IMR-90 (cell line): ENCODE results near the gene KCTD13. TPM values are rescaled to one million over a fixed set of nuclear protein-coding genes. Genes with fewer than 3 reads are reported as not detected.

ENCODE experiments used
- ATAC-seq: fragments of 200-7000 bp; cut with Tn5 transposase; 2 replicates; pipeline ENCODE4 v1.9.1; 2020; ENCODE audit warnings: low read depth, mild to moderate bottlenecking, moderate library complexity
- BruUV-seq: library from RNA; stranded (reverse); fragments of 400-500 nt; replicated peaks from 2 replicates; lab custom pipeline; 2021; lab: Mats Ljungman, UMichigan
- CTCF ChIA-PET: fragments of 300-600 bp; formaldehyde crosslinking; extraction: SDS; loops from one replicate; lab custom pipeline; 2021; ENCODE audit warnings: antibody characterized with exemption; lab: Yijun Ruan, JAX
- POLR2A ChIA-PET: fragments of 300-600 bp; sonication (Branson Sonifier 250); formaldehyde crosslinking; loops from one replicate; lab custom pipeline; 2022; ENCODE audit warnings: antibody characterized with exemption; ENCODE audit not compliant: unreplicated experiment; lab: Charles Lee
- DNase-seq: peaks from one replicate; pipeline ENCODE4 v3.0.0; 2013
- H2AFZ ChIP-seq: replicated peaks from 2 replicates; pipeline ENCODE3; 2013; ENCODE audit warnings: low read length, mild to moderate bottlenecking; ENCODE audit not compliant: poor library complexity
- H2AK5ac ChIP-seq: 2 replicates; pipeline ENCODE4 v1.6.1; 2013; ENCODE audit warnings: low read depth, low read length, inconsistent platforms
- H2AK9ac ChIP-seq: replicated peaks from 2 replicates; pipeline ENCODE3; 2013; ENCODE audit warnings: mild to moderate bottlenecking, low read depth, low read length, moderate library complexity; ENCODE audit not compliant: poor library complexity
- H2BK120ac ChIP-seq: 2 replicates; pipeline ENCODE4 v1.6.1; 2013; ENCODE audit warnings: low read depth, low read length, inconsistent platforms
- H2BK15ac ChIP-seq: 3 replicates; pipeline ENCODE4 v1.6.1; 2013; ENCODE audit warnings: low read depth, low read length, inconsistent platforms
- H2BK20ac ChIP-seq: 2 replicates; pipeline ENCODE4 v1.6.1; 2013; ENCODE audit warnings: low read depth, mild to moderate bottlenecking, inconsistent platforms, low read length, moderate library complexity
- H2BK5ac ChIP-seq: 2 replicates; pipeline ENCODE4 v1.6.1; 2013; ENCODE audit warnings: mild to moderate bottlenecking, low read depth, low read length, inconsistent platforms; ENCODE audit not compliant: poor library complexity, severe bottlenecking
- H3K14ac ChIP-seq: replicated peaks from 2 replicates; pipeline ENCODE4 v1.6.1; 2013; ENCODE audit warnings: low read depth, low read length, inconsistent platforms
- H3K18ac ChIP-seq: 2 replicates; pipeline ENCODE4 v1.6.1; 2013; ENCODE audit warnings: low read depth, low read length, control low read depth
- H3K23ac ChIP-seq: 2 replicates; pipeline ENCODE4 v1.6.1; 2013; ENCODE audit warnings: low read depth, low read length, inconsistent platforms
- H3K27ac ChIP-seq: 2 replicates; pipeline ENCODE4 v1.5.1; 2013; ENCODE audit warnings: mild to moderate bottlenecking, control low read depth, low read length; ENCODE audit not compliant: insufficient read depth
- H3K27me3 ChIP-seq: 2 replicates; pipeline ENCODE4 v1.6.1; 2013; ENCODE audit warnings: low read length; ENCODE audit not compliant: control insufficient read depth, insufficient read depth
- H3K36me3 ChIP-seq: 2 replicates; pipeline ENCODE4 v1.6.1; 2013; ENCODE audit warnings: low read length, mixed read lengths; ENCODE audit not compliant: control insufficient read depth, insufficient read depth
- H3K4ac ChIP-seq: 2 replicates; pipeline ENCODE4 v1.6.1; 2013; ENCODE audit warnings: low read depth, low read length, inconsistent platforms
- H3K4me1 ChIP-seq: 2 replicates; pipeline ENCODE4 v1.6.1; 2013; ENCODE audit warnings: low read length, mixed read lengths; ENCODE audit not compliant: control insufficient read depth, insufficient read depth
- H3K4me2 ChIP-seq: 2 replicates; pipeline ENCODE4 v1.6.1; 2013; ENCODE audit warnings: low read depth, mild to moderate bottlenecking, control low read depth, low read length, moderate library complexity
- H3K4me3 ChIP-seq: 2 replicates; pipeline ENCODE4 v1.5.1; 2013; ENCODE audit warnings: low read depth, mild to moderate bottlenecking, control low read depth, low read length, moderate library complexity; ENCODE audit not compliant: insufficient read depth
- H3K56ac ChIP-seq: 2 replicates; pipeline ENCODE4 v1.6.1; 2013; ENCODE audit warnings: low read length, inconsistent platforms; ENCODE audit not compliant: insufficient read depth; ENCODE audit errors: extremely low read depth
- H3K79me1 ChIP-seq, 2 experiments: 2 replicates each; pipeline ENCODE4 v1.6.1; 2013; ENCODE audit warnings: low read length in 2 of 2, inconsistent platforms in 1 of 2, low read depth in 1 of 2
- H3K9ac ChIP-seq: 2 replicates; pipeline ENCODE4 v1.6.1; 2013; ENCODE audit warnings: low read depth, low read length, control low read depth
- H3K9me1 ChIP-seq: 2 replicates; pipeline ENCODE4 v1.6.1; 2013; ENCODE audit warnings: low read length, inconsistent platforms; ENCODE audit not compliant: insufficient read depth
- H3K9me3 ChIP-seq: 2 replicates; pipeline ENCODE4 v1.6.1; 2013; ENCODE audit warnings: low read length; ENCODE audit not compliant: control insufficient read depth, insufficient read depth
- H4K20me1 ChIP-seq: 2 replicates; pipeline ENCODE4 v1.6.1; 2013; ENCODE audit warnings: low read length, inconsistent platforms; ENCODE audit not compliant: insufficient read depth
- H4K5ac ChIP-seq: 2 replicates; pipeline ENCODE4 v1.6.1; 2013; ENCODE audit warnings: mild to moderate bottlenecking, low read depth, low read length, control low read depth
- H4K8ac ChIP-seq, 2 experiments: 2 replicates each; pipeline ENCODE4 v1.6.1; 2013; ENCODE audit warnings: low read depth in 2 of 2, low read length in 2 of 2, control low read depth in 1 of 2, inconsistent platforms in 1 of 2
- H4K91ac ChIP-seq: 2 replicates; pipeline ENCODE4 v1.6.1; 2013; ENCODE audit warnings: low read depth, low read length, inconsistent platforms; ENCODE audit not compliant: insufficient read depth
- FOS ChIP-seq: fragments of 150-350 bp; IDR thresholded peaks from 2 replicates; pipeline ENCODE4 v1.6.1; 2016; ENCODE audit warnings: low read depth, low read length
- POLR2A ChIP-seq: IDR thresholded peaks from 2 replicates; pipeline ENCODE4 v1.6.1; 2012; ENCODE audit warnings: mild to moderate bottlenecking, low read depth, low read length
- SMC3 ChIP-seq: fragments of 150-350 bp; IDR thresholded peaks from 2 replicates; pipeline ENCODE4 v1.6.1; 2016; ENCODE audit warnings: low read depth, mild to moderate bottlenecking, antibody characterized with exemption, low read length, moderate library complexity
- WGBS, 2 experiments: methylation state at CpG; one replicate each; pipeline versions ENCODE4 v1.1.5 to v1.1.7; 2013; ENCODE audit warnings: missing lambda C conversion rate in 2 of 2; ENCODE audit not compliant: insufficient read length in 1 of 2; ENCODE audit errors: extremely low coverage in 2 of 2; 5-methylcytosine and 5-hydroxymethylcytosine counted together
- dilution Hi-C: fragments of 300-500 bp; cut with HindIII; formaldehyde crosslinking; loops from one replicate; pipeline ENCODE4 v1.14.3; 2018; ENCODE audit warnings: low sequenced_read_pairs; ENCODE audit not compliant: unreplicated experiment
- in situ Hi-C: fragments of 300-500 bp; cut with MboI; formaldehyde crosslinking; loops from 3 replicates; pipeline ENCODE4 v1.14.3; 2019; ENCODE audit warnings: low sequenced_read_pairs, inconsistent platforms, mixed read lengths
- intact Hi-C: fragments of 100-400 bp; cut with micrococcal nuclease; formaldehyde crosslinking; loops from 2 replicates; pipeline ENCODE4 v1.10.0; 2022
- polyA plus RNA-seq, 3 experiments: library from polyadenylated mRNA; depleted of rRNA; stranded (reverse); fragments of >200 nt; gene quantifications; 2 replicates each; pipeline ENCODE4 v1.2.3, GENCODE V29; 2012; ENCODE audit warnings: low replicate concordance in 1 of 3
- total RNA-seq: library from RNA; depleted of rRNA; stranded (reverse); fragments of >200 nt; gene quantifications from 2 replicates; pipeline ENCODE4 v1.2.3, GENCODE V29; 2012
- TF ChIP-seq, protein P1 (sequence below): fragments of 150-350 bp; IDR thresholded peaks from 2 replicates; pipeline ENCODE4 v1.6.1; 2016; ENCODE audit warnings: low read depth, mild to moderate bottlenecking, low read length, moderate library complexity, borderline replicate concordance
- TF ChIP-seq, protein P2 (sequence below): conservative IDR thresholded peaks from 2 replicates; pipeline ENCODE4 v1.5.1; 2012; ENCODE audit warnings: mild to moderate bottlenecking, low read depth, low read length, improper control_type of control experiment

The KCTD13 gene
- total and polyA plus RNA-seq, 2 of the 4 experiments (the other 2 are of a cell fraction) = 4.1 to 20.7 TPM

DNA sequence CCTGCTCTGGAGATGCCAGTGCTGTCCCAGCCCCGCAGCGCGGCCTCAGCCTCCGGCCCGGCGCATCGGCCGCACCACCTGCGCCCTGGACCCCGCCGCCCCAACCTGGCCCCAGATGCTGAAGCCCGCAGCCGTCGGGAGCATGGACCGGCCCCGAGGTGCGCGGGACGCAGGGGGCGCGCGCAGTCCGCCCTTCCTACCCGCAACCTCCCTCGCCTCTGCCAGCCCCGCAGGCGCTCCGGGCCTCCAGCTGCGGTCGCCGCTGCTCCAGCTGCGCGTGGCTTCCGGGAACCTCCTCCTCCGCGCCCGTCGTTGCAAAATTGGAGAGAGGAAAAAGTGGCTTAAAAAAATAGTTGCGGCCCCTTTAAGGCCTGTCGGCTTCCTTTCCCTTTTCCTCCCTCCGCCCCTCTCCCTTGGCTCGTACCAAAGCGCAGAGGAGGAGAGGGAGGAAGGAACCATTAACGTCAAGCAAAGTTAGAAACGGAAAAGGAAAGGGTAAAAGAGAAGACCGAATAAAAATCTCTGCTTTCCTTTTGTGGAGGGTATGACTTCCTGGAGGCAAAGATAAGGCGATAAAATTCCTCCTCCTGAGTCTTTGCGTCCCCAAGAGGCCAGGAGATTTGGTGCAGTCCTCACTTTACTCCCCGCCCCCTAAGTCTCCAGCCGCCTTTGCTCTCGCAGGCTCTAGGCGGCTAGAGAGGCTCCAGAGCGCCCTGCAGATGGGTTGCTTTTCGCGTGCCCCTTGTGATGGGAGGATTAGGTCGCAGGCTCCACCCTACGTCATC is 63.0 kb downstream of the KCTD13 start, which contains the start of gene CDIPT (continued):
- TF ChIP-seq, protein P1, sequence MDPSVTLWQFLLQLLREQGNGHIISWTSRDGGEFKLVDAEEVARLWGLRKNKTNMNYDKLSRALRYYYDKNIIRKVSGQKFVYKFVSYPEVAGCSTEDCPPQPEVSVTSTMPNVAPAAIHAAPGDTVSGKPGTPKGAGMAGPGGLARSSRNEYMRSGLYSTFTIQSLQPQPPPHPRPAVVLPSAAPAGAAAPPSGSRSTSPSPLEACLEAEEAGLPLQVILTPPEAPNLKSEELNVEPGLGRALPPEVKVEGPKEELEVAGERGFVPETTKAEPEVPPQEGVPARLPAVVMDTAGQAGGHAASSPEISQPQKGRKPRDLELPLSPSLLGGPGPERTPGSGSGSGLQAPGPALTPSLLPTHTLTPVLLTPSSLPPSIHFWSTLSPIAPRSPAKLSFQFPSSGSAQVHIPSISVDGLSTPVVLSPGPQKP = no peak

DNA sequence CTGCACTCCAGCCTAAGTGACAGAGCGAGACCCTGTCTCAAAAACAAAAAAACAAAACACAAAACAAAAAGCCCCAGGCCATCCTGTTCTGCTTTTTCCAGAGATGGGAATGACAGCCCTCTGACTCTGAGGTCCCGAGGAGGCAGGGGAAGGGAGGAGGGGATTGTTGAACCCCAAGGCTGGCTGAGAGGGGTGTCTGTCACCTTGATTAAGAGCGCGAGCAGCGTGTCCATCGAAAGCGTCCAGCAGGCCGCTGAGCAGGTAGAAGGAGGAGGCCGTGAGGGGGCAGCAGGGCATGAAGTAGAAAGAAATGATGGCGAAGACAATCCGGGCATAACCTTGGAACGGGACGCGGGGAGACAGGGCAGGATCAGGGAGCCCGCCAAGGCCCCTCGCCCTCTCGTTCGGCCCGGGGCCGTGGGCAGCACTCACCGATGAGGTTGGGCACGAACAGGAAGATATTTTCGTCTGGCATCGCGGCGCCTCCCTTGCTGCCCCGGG is 63.6 kb downstream of the KCTD13 start:
- CTCF ChIA-PET = interaction anchor here (0.6 kb wide), 1 partner anchor 159 kb away, joined by 3 read pairs; no protein-coding TSS in a partner anchor
- intact Hi-C loops = loop anchor here (2.0 to 5.0 kb wide), 3 partner anchors 40 to 132 kb away; partner anchors contain the start of genes HIRIP3, MVP and TAOK2

More for the DNA sequence above, 63.6 kb downstream of the KCTD13 start:
- Histone ChIP-seq H3K4ac (peak overlapping the region; percentile 52), H3K27ac (peak overlapping the region; percentile 86), H2AFZ (peak overlapping the region; percentile 97), H3K9me1 (peaks cover 9% of the 10 kb centered on the region), H3K4me2 (peak overlapping the region; percentile 73), H3K36me3 (peaks cover 22% of the 10 kb centered on the region), H3K9ac (peak overlapping the region; percentile 77), H3K9me3 (no peaks in the 10 kb centered on the region), H2BK5ac (peak overlapping the region; percentile 95), H3K14ac (peak overlapping the region; percentile 67), H2AK5ac (peak overlapping the region; percentile 61), H3K4me1 (peaks cover 3% of the 10 kb centered on the region; the same call in 1 of the 2 replicates), H3K4me3 (peak overlapping the region; percentile 77), H2BK15ac (no peak overlapping the region), H2BK20ac (no peak overlapping the region), H4K8ac (peak overlapping the region; percentile 32 to 53; a peak in 2 of 4 replicates), H3K23ac (peak overlapping the region; percentile 74), H3K79me1 (peaks cover 7 to 30% of the 10 kb centered on the region in 2 experiments; a peak in 3 of 4 replicates), H4K5ac (peak overlapping the region; percentile 20), H3K27me3 (no peaks in the 10 kb centered on the region), H2AK9ac (peak overlapping the region; percentile 93), H3K56ac (peak overlapping the region; percentile 66; the same call in 1 of the 2 replicates), H2BK120ac (no peak overlapping the region), H4K20me1 (no peaks in the 10 kb centered on the region; the same call in 1 of the 2 replicates), H4K91ac (peak overlapping the region; percentile 8; the same call in 1 of the 2 replicates), H3K18ac (peak overlapping the region; percentile 5; the same call in 1 of the 2 replicates)
- POLR2A ChIA-PET = no interaction called here
- WGBS, 2 experiments = 0% methylated on average over 16 of the region's 27 CpGs; no CpG with 5 or more reads in 1 of the 2 experiments
- no peak for DNase-seq
- dilution Hi-C loops (no loop called here), in situ Hi-C loops (no loop called here)
- ATAC-seq = peak; percentile 6; the same call in 1 of the 2 replicates
- TF ChIP-seq SMC3 (peak; percentile 24; the same call in 1 of the 2 replicates), FOS (no peak), POLR2A (no peak)
- TF ChIP-seq, protein P2, sequence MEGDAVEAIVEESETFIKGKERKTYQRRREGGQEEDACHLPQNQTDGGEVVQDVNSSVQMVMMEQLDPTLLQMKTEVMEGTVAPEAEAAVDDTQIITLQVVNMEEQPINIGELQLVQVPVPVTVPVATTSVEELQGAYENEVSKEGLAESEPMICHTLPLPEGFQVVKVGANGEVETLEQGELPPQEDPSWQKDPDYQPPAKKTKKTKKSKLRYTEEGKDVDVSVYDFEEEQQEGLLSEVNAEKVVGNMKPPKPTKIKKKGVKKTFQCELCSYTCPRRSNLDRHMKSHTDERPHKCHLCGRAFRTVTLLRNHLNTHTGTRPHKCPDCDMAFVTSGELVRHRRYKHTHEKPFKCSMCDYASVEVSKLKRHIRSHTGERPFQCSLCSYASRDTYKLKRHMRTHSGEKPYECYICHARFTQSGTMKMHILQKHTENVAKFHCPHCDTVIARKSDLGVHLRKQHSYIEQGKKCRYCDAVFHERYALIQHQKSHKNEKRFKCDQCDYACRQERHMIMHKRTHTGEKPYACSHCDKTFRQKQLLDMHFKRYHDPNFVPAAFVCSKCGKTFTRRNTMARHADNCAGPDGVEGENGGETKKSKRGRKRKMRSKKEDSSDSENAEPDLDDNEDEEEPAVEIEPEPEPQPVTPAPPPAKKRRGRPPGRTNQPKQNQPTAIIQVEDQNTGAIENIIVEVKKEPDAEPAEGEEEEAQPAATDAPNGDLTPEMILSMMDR = peak; percentile 30
- BruUV-seq = no TSS peak
